Measurements from ENCODE around the gene ARL8B. TPM values are rescaled to one million over a fixed set of nuclear protein-coding genes. Genes with fewer than 3 reads are reported as not detected.

ARL8B gene
- total and polyA plus RNA-seq, 10 of the 15 experiments (the other 5 are each of a cell fraction or from before 2014, with no cell fraction given) = 22.0 to 80.6 (median 43.7) TPM

DNA sequence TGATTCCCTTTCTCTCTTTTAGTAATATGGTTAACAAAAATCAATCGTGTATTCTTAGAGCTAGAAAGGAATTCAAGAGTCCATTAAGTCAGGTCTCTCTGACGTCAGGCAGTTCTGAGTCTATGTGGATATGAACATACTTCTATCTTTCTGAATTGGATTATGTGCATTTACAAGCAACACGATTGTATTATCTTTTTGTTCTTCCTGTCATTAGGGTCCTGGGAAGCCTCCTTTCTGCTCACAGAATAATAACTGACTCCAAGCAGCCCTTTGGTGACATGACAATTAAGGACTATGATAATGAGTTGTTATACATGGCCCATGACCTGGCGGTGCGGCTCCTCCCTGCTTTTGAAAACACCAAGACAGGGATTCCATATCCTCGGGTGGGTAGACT, 79.4 kb downstream of the ARL8B start:
- Histone ChIP-seq H3K4me2 (ENCODE audit: control insufficient read depth, insufficient read depth) (no peak overlapping the region), H3K36me3 (ENCODE audit: control insufficient read depth in 2 of 2, insufficient read depth in 2 of 2, low read length in 1 of 2) (peaks cover 15 to 51% of the 10 kb centered on the region in 2 experiments), H4K20me1 (ENCODE audit: control insufficient read depth, insufficient read depth) (no peaks in the 10 kb centered on the region), H2AFZ (ENCODE audit: control insufficient read depth, low read depth, low read length) (no peak overlapping the region), H3K27me3 (replicated peaks in 1 of 2; ENCODE audit: control insufficient read depth in 2 of 2, insufficient read depth in 2 of 2, low read length in 1 of 2) (no peaks in the 10 kb centered on the region), H3K4me3 (no peak overlapping the region), H3K27ac (ENCODE audit: control insufficient read depth, insufficient read depth) (no peak overlapping the region), H3K9ac (ENCODE audit: control insufficient read depth, insufficient read depth, low read length) (no peak overlapping the region), H3K79me2 (ENCODE audit: control insufficient read depth, insufficient read depth, low read length) (peaks cover 55% of the 10 kb centered on the region), H3K4me1 (ENCODE audit: control insufficient read depth, insufficient read depth, low read length) (peaks cover 45% of the 10 kb centered on the region), H3K9me3 (replicated peaks; ENCODE audit: control insufficient read depth, insufficient read depth, low read length) (no peaks in the 10 kb centered on the region)
- intact Hi-C loops (cut with micrococcal nuclease; ENCODE audit: unreplicated experiment) = no loop called here
- in situ Hi-C loops (cut with MboI) = no loop called here
- ATAC-seq (no peak), FAIRE-seq (no peak), DNase-seq (ENCODE audit: low read depth, low spot score) (no peak)
- WGBS (ENCODE audit: insufficient coverage, insufficient replicate concordance, low lambda C conversion rate, missing lambda C conversion rate) = 66% methylated on average over 6 of the region's 6 CpGs
- CTCF ChIA-PET = no interaction called here
- TF ChIP-seq POLR2A (IDR thresholded peaks at IDR 0.05; ENCODE audit: low read depth, low read length) = no peak
- TF ChIP-seq BCL11A (IDR thresholded peaks at IDR 0.05; ENCODE audit: low read depth, low read length) = no peak
- TF ChIP-seq YBX1 (IDR thresholded peaks at IDR 0.05) = no peak
- TF ChIP-seq, protein P1, sequence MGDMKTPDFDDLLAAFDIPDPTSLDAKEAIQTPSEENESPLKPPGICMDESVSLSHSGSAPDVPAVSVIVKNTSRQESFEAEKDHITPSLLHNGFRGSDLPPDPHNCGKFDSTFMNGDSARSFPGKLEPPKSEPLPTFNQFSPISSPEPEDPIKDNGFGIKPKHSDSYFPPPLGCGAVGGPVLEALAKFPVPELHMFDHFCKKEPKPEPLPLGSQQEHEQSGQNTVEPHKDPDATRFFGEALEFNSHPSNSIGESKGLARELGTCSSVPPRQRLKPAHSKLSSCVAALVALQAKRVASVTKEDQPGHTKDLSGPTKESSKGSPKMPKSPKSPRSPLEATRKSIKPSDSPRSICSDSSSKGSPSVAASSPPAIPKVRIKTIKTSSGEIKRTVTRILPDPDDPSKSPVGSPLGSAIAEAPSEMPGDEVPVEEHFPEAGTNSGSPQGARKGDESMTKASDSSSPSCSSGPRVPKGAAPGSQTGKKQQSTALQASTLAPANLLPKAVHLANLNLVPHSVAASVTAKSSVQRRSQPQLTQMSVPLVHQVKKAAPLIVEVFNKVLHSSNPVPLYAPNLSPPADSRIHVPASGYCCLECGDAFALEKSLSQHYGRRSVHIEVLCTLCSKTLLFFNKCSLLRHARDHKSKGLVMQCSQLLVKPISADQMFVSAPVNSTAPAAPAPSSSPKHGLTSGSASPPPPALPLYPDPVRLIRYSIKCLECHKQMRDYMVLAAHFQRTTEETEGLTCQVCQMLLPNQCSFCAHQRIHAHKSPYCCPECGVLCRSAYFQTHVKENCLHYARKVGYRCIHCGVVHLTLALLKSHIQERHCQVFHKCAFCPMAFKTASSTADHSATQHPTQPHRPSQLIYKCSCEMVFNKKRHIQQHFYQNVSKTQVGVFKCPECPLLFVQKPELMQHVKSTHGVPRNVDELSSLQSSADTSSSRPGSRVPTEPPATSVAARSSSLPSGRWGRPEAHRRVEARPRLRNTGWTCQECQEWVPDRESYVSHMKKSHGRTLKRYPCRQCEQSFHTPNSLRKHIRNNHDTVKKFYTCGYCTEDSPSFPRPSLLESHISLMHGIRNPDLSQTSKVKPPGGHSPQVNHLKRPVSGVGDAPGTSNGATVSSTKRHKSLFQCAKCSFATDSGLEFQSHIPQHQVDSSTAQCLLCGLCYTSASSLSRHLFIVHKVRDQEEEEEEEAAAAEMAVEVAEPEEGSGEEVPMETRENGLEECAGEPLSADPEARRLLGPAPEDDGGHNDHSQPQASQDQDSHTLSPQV (IDR thresholded peaks at IDR 0.05) = no peak
- TF ChIP-seq ZSCAN29 (IDR thresholded peaks at IDR 0.05) = no peak
- no peak for TF ChIP-seq ESRRA (IDR thresholded peaks at IDR 0.05; ENCODE audit: low read length)
- TF ChIP-seq, protein P2, sequence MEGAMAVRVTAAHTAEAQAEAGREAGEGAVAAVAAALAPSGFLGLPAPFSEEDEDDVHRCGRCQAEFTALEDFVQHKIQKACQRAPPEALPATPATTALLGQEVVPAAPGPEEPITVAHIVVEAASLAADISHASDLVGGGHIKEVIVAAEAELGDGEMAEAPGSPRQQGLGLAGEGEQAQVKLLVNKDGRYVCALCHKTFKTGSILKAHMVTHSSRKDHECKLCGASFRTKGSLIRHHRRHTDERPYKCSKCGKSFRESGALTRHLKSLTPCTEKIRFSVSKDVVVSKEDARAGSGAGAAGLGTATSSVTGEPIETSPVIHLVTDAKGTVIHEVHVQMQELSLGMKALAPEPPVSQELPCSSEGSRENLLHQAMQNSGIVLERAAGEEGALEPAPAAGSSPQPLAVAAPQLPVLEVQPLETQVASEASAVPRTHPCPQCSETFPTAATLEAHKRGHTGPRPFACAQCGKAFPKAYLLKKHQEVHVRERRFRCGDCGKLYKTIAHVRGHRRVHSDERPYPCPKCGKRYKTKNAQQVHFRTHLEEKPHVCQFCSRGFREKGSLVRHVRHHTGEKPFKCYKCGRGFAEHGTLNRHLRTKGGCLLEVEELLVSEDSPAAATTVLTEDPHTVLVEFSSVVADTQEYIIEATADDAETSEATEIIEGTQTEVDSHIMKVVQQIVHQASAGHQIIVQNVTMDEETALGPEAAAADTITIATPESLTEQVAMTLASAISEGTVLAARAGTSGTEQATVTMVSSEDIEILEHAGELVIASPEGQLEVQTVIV (IDR thresholded peaks at IDR 0.05; ENCODE audit: borderline replicate concordance, partially characterized antibody) = no peak
- no peak for TF ChIP-seq RFX5 (IDR thresholded peaks at IDR 0.05; ENCODE audit: low read depth, low read length)
- TF ChIP-seq, protein P3, sequence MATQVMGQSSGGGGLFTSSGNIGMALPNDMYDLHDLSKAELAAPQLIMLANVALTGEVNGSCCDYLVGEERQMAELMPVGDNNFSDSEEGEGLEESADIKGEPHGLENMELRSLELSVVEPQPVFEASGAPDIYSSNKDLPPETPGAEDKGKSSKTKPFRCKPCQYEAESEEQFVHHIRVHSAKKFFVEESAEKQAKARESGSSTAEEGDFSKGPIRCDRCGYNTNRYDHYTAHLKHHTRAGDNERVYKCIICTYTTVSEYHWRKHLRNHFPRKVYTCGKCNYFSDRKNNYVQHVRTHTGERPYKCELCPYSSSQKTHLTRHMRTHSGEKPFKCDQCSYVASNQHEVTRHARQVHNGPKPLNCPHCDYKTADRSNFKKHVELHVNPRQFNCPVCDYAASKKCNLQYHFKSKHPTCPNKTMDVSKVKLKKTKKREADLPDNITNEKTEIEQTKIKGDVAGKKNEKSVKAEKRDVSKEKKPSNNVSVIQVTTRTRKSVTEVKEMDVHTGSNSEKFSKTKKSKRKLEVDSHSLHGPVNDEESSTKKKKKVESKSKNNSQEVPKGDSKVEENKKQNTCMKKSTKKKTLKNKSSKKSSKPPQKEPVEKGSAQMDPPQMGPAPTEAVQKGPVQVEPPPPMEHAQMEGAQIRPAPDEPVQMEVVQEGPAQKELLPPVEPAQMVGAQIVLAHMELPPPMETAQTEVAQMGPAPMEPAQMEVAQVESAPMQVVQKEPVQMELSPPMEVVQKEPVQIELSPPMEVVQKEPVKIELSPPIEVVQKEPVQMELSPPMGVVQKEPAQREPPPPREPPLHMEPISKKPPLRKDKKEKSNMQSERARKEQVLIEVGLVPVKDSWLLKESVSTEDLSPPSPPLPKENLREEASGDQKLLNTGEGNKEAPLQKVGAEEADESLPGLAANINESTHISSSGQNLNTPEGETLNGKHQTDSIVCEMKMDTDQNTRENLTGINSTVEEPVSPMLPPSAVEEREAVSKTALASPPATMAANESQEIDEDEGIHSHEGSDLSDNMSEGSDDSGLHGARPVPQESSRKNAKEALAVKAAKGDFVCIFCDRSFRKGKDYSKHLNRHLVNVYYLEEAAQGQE (IDR thresholded peaks at IDR 0.05; ENCODE audit: low read depth, low read length) = no peak
- TF ChIP-seq MYB (IDR thresholded peaks at IDR 0.05; ENCODE audit: borderline replicate concordance, low read depth, low read length) = no peak
- no peak for TF ChIP-seq SP1 (IDR thresholded peaks at IDR 0.05; ENCODE audit: low read depth, low read length)
- no peak for TF ChIP-seq ZNF24 (IDR thresholded peaks at IDR 0.05)
- no peak for TF ChIP-seq NFYB (IDR thresholded peaks at IDR 0.05; ENCODE audit: insufficient read depth, low read depth, low read length)
- no peak for TF ChIP-seq YY1 (IDR thresholded peaks at IDR 0.05; ENCODE audit: low read depth, low read length)
- no peak for TF ChIP-seq NRF1 (conservative IDR thresholded peaks at IDR 0.05; ENCODE audit: low read depth, low read length)
- no TSS peak for BruUV-seq (replicated peaks)
- POLR2A ChIA-PET = interaction anchor here (0.6 to 1.2 kb wide), 2 partner anchors 36 to 98 kb away, joined by 3 read pairs; no protein-coding TSS in a partner anchor
- SMC1A ChIA-PET (ENCODE audit: uncharacterized antibody, unreplicated experiment) = interaction anchor here (1.1 to 1.6 kb wide), 3 partner anchors 8 to 26 kb away, joined by 3 to 6 read pairs (median 4); no protein-coding TSS in a partner anchor
- RAD21 ChIA-PET (ENCODE audit: unreplicated experiment) = interaction anchor here (1.0 kb wide), 1 partner anchor 15 kb away, joined by 4 read pairs; the partner anchor contains the start of gene EDEM1

Data from GM12878 (cell line).